GM18505 (cell line): ENCODE results near the gene RGL2.
"Not testable (repeated sequence)": the region's sequence is repeated elsewhere in the genome, so short reads cannot be mapped to it uniquely, and the experiment has no call there.

Experiments used
- ATAC-seq: cut with Tn5 transposase; IDR thresholded peaks from one replicate; pipeline ENCODE4 v1.9.1; 2021; ENCODE audit not compliant: unreplicated experiment
- POLR2A ChIP-seq: IDR thresholded peaks from 4 replicates; pipeline ENCODE4 v1.6.1; 2011; ENCODE audit warnings: borderline replicate concordance; ENCODE audit not compliant: insufficient read depth, insufficient read length; ENCODE audit errors: extremely low read depth

The RGL2 gene

GRCh38 chr6:33279971-33280511 is 18.7 kb downstream of the RGL2 start:
- ATAC-seq, result no peak
- no peak for TF ChIP-seq POLR2A

- no peak for TF ChIP-seq POLR2A
These were observed 19.5 kb downstream of the RGL2 start for GRCh38 chr6:33279257-33279695.

GRCh38 chr6:33278810-33279209 is 19.9 kb downstream of the RGL2 start:
- no peak for ATAC-seq

More at GRCh38 chr6:33279257-33279695, 19.5 kb downstream of the RGL2 start:
- no peak for ATAC-seq

GRCh38 chr6:33278392-33278741 is 20.4 kb downstream of the RGL2 start:
- no peak for ATAC-seq
- TF ChIP-seq POLR2A, result no peak

More at GRCh38 chr6:33278810-33279209, 19.9 kb downstream of the RGL2 start:
- no peak for TF ChIP-seq POLR2A

- ATAC-seq, result no peak
- peak; percentile 8 for TF ChIP-seq POLR2A
These were observed 20.9 kb downstream of the RGL2 start for GRCh38 chr6:33277663-33278391.

- ATAC-seq, result peak; percentile 55
- TF ChIP-seq POLR2A, result peak; percentile 87
These were observed 21.7 kb downstream of the RGL2 start, which contains the start of gene B3GALT4 for GRCh38 chr6:33276864-33277662. Gene B3GALT4, plus strand, starts transcription at chr6:33277123. Its CDS starts 297 bp downstream, at chr6:33277420.

GRCh38 chr6:33276581-33276863 is 22.2 kb downstream of the RGL2 start:
- ATAC-seq, result no peak
- TF ChIP-seq POLR2A, result no peak

GRCh38 chr6:33275795-33276580 is 22.8 kb downstream of the RGL2 start:
- ATAC-seq, result not testable (repeated sequence)

- no peak for ATAC-seq
- peak; percentile 21 for TF ChIP-seq POLR2A
These were observed 24.5 kb downstream of the RGL2 start for GRCh38 chr6:33273924-33274902.

GRCh38 chr6:33273129-33273923 is 25.4 kb downstream of the RGL2 start:
- no peak for ATAC-seq
- TF ChIP-seq POLR2A, result no peak

GRCh38 chr6:33272275-33273128 is 26.2 kb downstream of the RGL2 start:
- no peak for ATAC-seq
- no peak for TF ChIP-seq POLR2A
